Transverse colon (tissue), 4 donors: ENCODE data around the gene CCDC174. TPM values are rescaled to one million over a fixed set of nuclear protein-coding genes. Genes with fewer than 3 reads are reported as not detected.

Experiments
- DNase-seq: peaks from one replicate; pipeline ENCODE4 v3.0.0-alpha.2; 2019
- H3K27ac ChIP-seq, 4 donors: fragments of 200-600 bp; sonication (generic); 2 replicates each; pipeline ENCODE4 v1.5.1; 2016 to 2018; ENCODE audit warnings: inconsistent platforms in 4 of 4
- H3K27me3 ChIP-seq: fragments of 200-600 bp; sonication (generic); 2 replicates; pipeline ENCODE4 v1.5.1; 2017; ENCODE audit warnings: inconsistent platforms
- H3K36me3 ChIP-seq, 4 donors: fragments of 200-600 bp; sonication (generic); 2 replicates each; pipeline ENCODE4 v1.5.1; 2017 to 2019; ENCODE audit warnings: inconsistent platforms in 4 of 4
- H3K4me1 ChIP-seq, 4 donors: fragments of 200-600 bp; sonication (generic); 2 replicates each; pipeline ENCODE4 v1.5.1; 2017 to 2020; ENCODE audit warnings: inconsistent platforms in 4 of 4
- H3K4me3 ChIP-seq, 4 donors: fragments of 200-600 bp; sonication (generic); 1 replicate in 1 of 4; 2 replicates in 3 of 4; pipeline versions ENCODE4 v1.5.1 to v1.6.1; 2017 to 2019; ENCODE audit warnings: inconsistent platforms in 4 of 4
- H3K9me3 ChIP-seq, 2 donors: fragments of 200-600 bp; sonication (generic); 2 replicates each; pipeline ENCODE4 v1.5.1; 2017 to 2019; ENCODE audit warnings: inconsistent platforms in 2 of 2
- EP300 ChIP-seq: sonication (generic); formaldehyde crosslinking; IDR thresholded peaks from one replicate; pipeline ENCODE4 v1.6.1; 2017; ENCODE audit warnings: antibody characterized with exemption, low read depth
- POLR2A ChIP-seq: fragments of 450-650 bp; IDR thresholded peaks from one replicate; pipeline ENCODE4 v1.6.1; 2016; ENCODE audit warnings: antibody characterized with exemption, mild to moderate bottlenecking, moderate library complexity
- POLR2AphosphoS5 ChIP-seq, 3 donors: sonication (generic); formaldehyde crosslinking; IDR thresholded peaks; one replicate each; pipeline ENCODE4 v1.6.1; 2016; ENCODE audit warnings: antibody characterized with exemption in 3 of 3
- WGBS, 2 donors: methylation state at CpG; one replicate each; pipeline ENCODE4 v1.1.5; 2018; ENCODE audit warnings: low coverage in 1 of 2; 5-methylcytosine and 5-hydroxymethylcytosine counted together
- in situ Hi-C, 4 donors: fragments of 200-750 bp; cut with MboI; loops; one replicate each; pipeline versions ENCODE4 v1.15.0 to v1.15.1; 2017; ENCODE audit warnings: low sequenced_read_pairs in 3 of 4, low pct_ligation_motif_present in 1 of 4, low pct_unique_long_range_greater_than_20kb in 1 of 4
- intact Hi-C: fragments of 100-400 bp; cut with DNase I; formaldehyde crosslinking; loops from one replicate; pipeline ENCODE4 v1.15.1; 2023; ENCODE audit warnings: low total_unique reads
- total RNA-seq, 4 donors: library from RNA; depleted of rRNA; stranded (reverse); fragments of >200 nt; gene quantifications; one replicate each; pipeline ENCODE4 v1.1.0, GENCODE V29; 2016
- TF ChIP-seq, protein P1 (sequence below), 5 experiments: fragments of 200-600 bp in 3 of 5; fragments of 450-650 bp in 2 of 5; sonication (generic) in 3 of 5; IDR thresholded peaks; 1 replicate in 2 of 5; 2 replicates in 3 of 5; pipeline ENCODE4 v1.5.1; 2016 to 2017; ENCODE audit warnings: antibody characterized with exemption in 5 of 5, inconsistent platforms in 3 of 5, mild to moderate bottlenecking in 2 of 5, moderate library complexity in 1 of 5

The CCDC174 gene
- total RNA-seq, 4 donors from 2014 or later = 29.2 to 84.8 (median 35.9) TPM

GRCh38 chr3:14664170-14664569 lies 12.6 kb downstream of the CCDC174 start:
- in situ Hi-C loops = loop anchor here in 3 of 4 donors (25.0 kb wide), 3 partner anchors 373 to 477 kb away; partner anchors contain the start of genes MRPS25 (in 2 of the 3), LSM3 (in 1 of the 3) and XPC (in 1 of the 3)

GRCh38 chr3:14672588-14672987 lies 21.0 kb downstream of the CCDC174 start:
- intact Hi-C loops = loop anchor here (5.0 kb wide), 1 partner anchor 250 kb away; no protein-coding TSS in a partner anchor
- WGBS, 2 donors = 54 to 68% methylated on average over 2 to 4 of the region's 4 CpGs
- TF ChIP-seq POLR2AphosphoS5 (IDR thresholded peaks at IDR 0.05) = no peak
- TF ChIP-seq, protein P1, sequence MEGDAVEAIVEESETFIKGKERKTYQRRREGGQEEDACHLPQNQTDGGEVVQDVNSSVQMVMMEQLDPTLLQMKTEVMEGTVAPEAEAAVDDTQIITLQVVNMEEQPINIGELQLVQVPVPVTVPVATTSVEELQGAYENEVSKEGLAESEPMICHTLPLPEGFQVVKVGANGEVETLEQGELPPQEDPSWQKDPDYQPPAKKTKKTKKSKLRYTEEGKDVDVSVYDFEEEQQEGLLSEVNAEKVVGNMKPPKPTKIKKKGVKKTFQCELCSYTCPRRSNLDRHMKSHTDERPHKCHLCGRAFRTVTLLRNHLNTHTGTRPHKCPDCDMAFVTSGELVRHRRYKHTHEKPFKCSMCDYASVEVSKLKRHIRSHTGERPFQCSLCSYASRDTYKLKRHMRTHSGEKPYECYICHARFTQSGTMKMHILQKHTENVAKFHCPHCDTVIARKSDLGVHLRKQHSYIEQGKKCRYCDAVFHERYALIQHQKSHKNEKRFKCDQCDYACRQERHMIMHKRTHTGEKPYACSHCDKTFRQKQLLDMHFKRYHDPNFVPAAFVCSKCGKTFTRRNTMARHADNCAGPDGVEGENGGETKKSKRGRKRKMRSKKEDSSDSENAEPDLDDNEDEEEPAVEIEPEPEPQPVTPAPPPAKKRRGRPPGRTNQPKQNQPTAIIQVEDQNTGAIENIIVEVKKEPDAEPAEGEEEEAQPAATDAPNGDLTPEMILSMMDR (IDR thresholded peaks at IDR 0.05) = no peak
- TF ChIP-seq EP300 = no peak
- TF ChIP-seq POLR2A = no peak

More at GRCh38 chr3:14664170-14664569, 12.6 kb downstream of the CCDC174 start:
- 69 to 74% methylated on average over 3 of the region's 3 CpGs for WGBS, 2 donors
- H3K27ac ChIP-seq = no peak overlapping the region
- H3K9me3 ChIP-seq = no peaks in the 10 kb centered on the region
- intact Hi-C loops = no loop called here
- DNase-seq = no peak
- H3K4me1 ChIP-seq = no peaks in the 10 kb centered on the region
- TF ChIP-seq POLR2AphosphoS5 (IDR thresholded peaks at IDR 0.05) (no peak), POLR2A (no peak), EP300 (no peak)
- TF ChIP-seq, protein P1 (IDR thresholded peaks at IDR 0.05) = no peak
- no peak overlapping the region for H3K4me3 ChIP-seq
- peaks cover 0 to 93% (median 48%) of the 10 kb centered on the region in 4 donors for H3K36me3 ChIP-seq
- H3K27me3 ChIP-seq = no peaks in the 10 kb centered on the region

GRCh38 chr3:14674841-14675240 lies 23.3 kb downstream of the CCDC174 start, which contains the start of gene C3orf20:
Gene C3orf20, plus strand, starts transcription at chr3:14675141. Its CDS starts 7,573 bp downstream, at chr3:14682714.
- 69 to 77% methylated on average over 6 to 7 of the region's 7 CpGs for whole genome bisulfite sequencing, 2 donors
- no peak within 1 kb of the TSS for H3K4me3 ChIP-seq
- TF ChIP-seq EP300 = no peak
- no peak for TF ChIP-seq POLR2A
- TF ChIP-seq, protein P1 (IDR thresholded peaks at IDR 0.05) = no peak
- TF ChIP-seq POLR2AphosphoS5 (IDR thresholded peaks at IDR 0.05) = no peak
- intact Hi-C loops (loop anchor here (5.0 kb wide), 1 partner anchor 247 kb away; no protein-coding TSS in a partner anchor), in situ Hi-C loops (loop anchor here (10.0 to 25.0 kb wide), 5 partner anchors 240 to 488 kb away; partner anchors contain the start of genes MRPS25 (in 2 of the 4), LSM3 (in 1 of the 4) and XPC (in 1 of the 4))
- H3K27ac ChIP-seq = no peak within 1 kb of the TSS
- no peaks in the 10 kb centered on the region for H3K9me3 ChIP-seq
- H3K27me3 ChIP-seq = no peaks in the 10 kb centered on the region
- no peak for DNase-seq
- no peaks in the 10 kb centered on the region for H3K4me1 ChIP-seq
- H3K36me3 ChIP-seq = peaks cover 0 to 24% (median 8%) of the 10 kb centered on the region in 4 donors

More at GRCh38 chr3:14672588-14672987, 21.0 kb downstream of the CCDC174 start:
- Histone ChIP-seq H3K4me1 (no peaks in the 10 kb centered on the region), H3K4me3 (no peak overlapping the region), H3K27ac (no peak overlapping the region), H3K27me3 (no peaks in the 10 kb centered on the region), H3K36me3 (peaks cover 0 to 44% (median 18%) of the 10 kb centered on the region in 4 donors), H3K9me3 (no peaks in the 10 kb centered on the region)
- in situ Hi-C loops = loop anchor here (10.0 to 25.0 kb wide), 5 partner anchors 242 to 485 kb away; partner anchors contain the start of genes MRPS25 (in 2 of the 4), LSM3 (in 1 of the 4) and XPC (in 1 of the 4)
- no peak for DNase-seq

DNA sequence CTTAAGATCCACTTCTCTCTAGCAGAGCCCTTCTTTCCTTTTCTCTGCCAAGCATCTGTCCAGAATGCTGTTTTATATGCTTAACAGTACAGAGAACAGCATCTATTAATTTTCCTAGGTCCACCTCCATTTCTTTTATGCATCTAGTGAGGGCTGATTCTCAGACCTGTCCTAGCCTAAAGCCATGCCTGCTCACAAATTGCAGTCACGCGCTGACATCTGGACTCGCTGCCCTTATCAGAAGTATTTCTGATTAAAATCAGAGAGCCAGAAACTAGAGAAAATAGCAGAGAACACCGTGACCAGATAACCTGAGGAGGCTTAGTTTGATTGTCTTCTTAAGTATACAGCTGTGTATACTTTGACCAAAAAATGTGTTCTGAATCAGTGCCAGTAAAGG lies 25.3 kb downstream of the CCDC174 start:
- intact Hi-C loops = no loop called here
- no peaks in the 10 kb centered on the region for H3K4me1 ChIP-seq
- in situ Hi-C loops = loop anchor here (10.0 kb wide), 2 partner anchors 238 to 248 kb away; no protein-coding TSS in a partner anchor

More for the DNA sequence above, 25.3 kb downstream of the CCDC174 start:
- TF ChIP-seq EP300 (no peak), POLR2AphosphoS5 (IDR thresholded peaks at IDR 0.05) (no peak), POLR2A (no peak)
- TF ChIP-seq, protein P1 (IDR thresholded peaks at IDR 0.05) = no peak
- H3K9me3 ChIP-seq = peaks cover 0 to 6% of the 10 kb centered on the region in 2 donors
- no peak overlapping the region for H3K4me3 ChIP-seq
- no peak overlapping the region for H3K27ac ChIP-seq
- no peaks in the 10 kb centered on the region for H3K27me3 ChIP-seq
- 89% methylated on average over 4 of the region's 4 CpGs; no CpG with 5 or more reads in 1 of the 2 donors for WGBS, 2 donors
- H3K36me3 ChIP-seq = peaks cover 0 to 3% (median 1%) of the 10 kb centered on the region in 4 donors
- no peak for DNase-seq
